IMR-90 (cell line): Measurements from ENCODE around the gene UBN1. TPM values are rescaled to one million over a fixed set of nuclear protein-coding genes. Genes with fewer than 3 reads are reported as not detected.

Experiments used
- ATAC-seq: fragments of 200-7000 bp; cut with Tn5 transposase; 2 replicates; pipeline ENCODE4 v1.9.1; 2020; ENCODE audit warnings: low read depth, mild to moderate bottlenecking, moderate library complexity
- BruUV-seq: library from RNA; stranded (reverse); fragments of 400-500 nt; replicated peaks from 2 replicates; lab custom pipeline; 2021; lab: Mats Ljungman, UMichigan
- CTCF ChIA-PET: fragments of 300-600 bp; formaldehyde crosslinking; extraction: SDS; loops from one replicate; lab custom pipeline; 2021; ENCODE audit warnings: antibody characterized with exemption; lab: Yijun Ruan, JAX
- POLR2A ChIA-PET: fragments of 300-600 bp; sonication (Branson Sonifier 250); formaldehyde crosslinking; loops from one replicate; lab custom pipeline; 2022; ENCODE audit warnings: antibody characterized with exemption; ENCODE audit not compliant: unreplicated experiment; lab: Charles Lee
- DNase-seq: peaks from one replicate; pipeline ENCODE4 v3.0.0; 2013
- H2AFZ ChIP-seq: replicated peaks from 2 replicates; pipeline ENCODE3; 2013; ENCODE audit warnings: low read length, mild to moderate bottlenecking; ENCODE audit not compliant: poor library complexity
- H2AK5ac ChIP-seq: 2 replicates; pipeline ENCODE4 v1.6.1; 2013; ENCODE audit warnings: low read depth, low read length, inconsistent platforms
- H2AK9ac ChIP-seq: replicated peaks from 2 replicates; pipeline ENCODE3; 2013; ENCODE audit warnings: mild to moderate bottlenecking, low read depth, low read length, moderate library complexity; ENCODE audit not compliant: poor library complexity
- H2BK120ac ChIP-seq: 2 replicates; pipeline ENCODE4 v1.6.1; 2013; ENCODE audit warnings: low read depth, low read length, inconsistent platforms
- H2BK15ac ChIP-seq: 3 replicates; pipeline ENCODE4 v1.6.1; 2013; ENCODE audit warnings: low read depth, low read length, inconsistent platforms
- H2BK20ac ChIP-seq: 2 replicates; pipeline ENCODE4 v1.6.1; 2013; ENCODE audit warnings: low read depth, mild to moderate bottlenecking, inconsistent platforms, low read length, moderate library complexity
- H2BK5ac ChIP-seq: 2 replicates; pipeline ENCODE4 v1.6.1; 2013; ENCODE audit warnings: mild to moderate bottlenecking, low read depth, low read length, inconsistent platforms; ENCODE audit not compliant: poor library complexity, severe bottlenecking
- H3K14ac ChIP-seq: replicated peaks from 2 replicates; pipeline ENCODE4 v1.6.1; 2013; ENCODE audit warnings: low read depth, low read length, inconsistent platforms
- H3K18ac ChIP-seq: 2 replicates; pipeline ENCODE4 v1.6.1; 2013; ENCODE audit warnings: low read depth, low read length, control low read depth
- H3K23ac ChIP-seq: 2 replicates; pipeline ENCODE4 v1.6.1; 2013; ENCODE audit warnings: low read depth, low read length, inconsistent platforms
- H3K27ac ChIP-seq: 2 replicates; pipeline ENCODE4 v1.5.1; 2013; ENCODE audit warnings: mild to moderate bottlenecking, control low read depth, low read length; ENCODE audit not compliant: insufficient read depth
- H3K27me3 ChIP-seq: 2 replicates; pipeline ENCODE4 v1.6.1; 2013; ENCODE audit warnings: low read length; ENCODE audit not compliant: control insufficient read depth, insufficient read depth
- H3K36me3 ChIP-seq: 2 replicates; pipeline ENCODE4 v1.6.1; 2013; ENCODE audit warnings: low read length, mixed read lengths; ENCODE audit not compliant: control insufficient read depth, insufficient read depth
- H3K4ac ChIP-seq: 2 replicates; pipeline ENCODE4 v1.6.1; 2013; ENCODE audit warnings: low read depth, low read length, inconsistent platforms
- H3K4me1 ChIP-seq: 2 replicates; pipeline ENCODE4 v1.6.1; 2013; ENCODE audit warnings: low read length, mixed read lengths; ENCODE audit not compliant: control insufficient read depth, insufficient read depth
- H3K4me2 ChIP-seq: 2 replicates; pipeline ENCODE4 v1.6.1; 2013; ENCODE audit warnings: low read depth, mild to moderate bottlenecking, control low read depth, low read length, moderate library complexity
- H3K4me3 ChIP-seq: 2 replicates; pipeline ENCODE4 v1.5.1; 2013; ENCODE audit warnings: low read depth, mild to moderate bottlenecking, control low read depth, low read length, moderate library complexity; ENCODE audit not compliant: insufficient read depth
- H3K56ac ChIP-seq: 2 replicates; pipeline ENCODE4 v1.6.1; 2013; ENCODE audit warnings: low read length, inconsistent platforms; ENCODE audit not compliant: insufficient read depth; ENCODE audit errors: extremely low read depth
- H3K79me1 ChIP-seq, 2 experiments: 2 replicates each; pipeline ENCODE4 v1.6.1; 2013; ENCODE audit warnings: low read length in 2 of 2, inconsistent platforms in 1 of 2, low read depth in 1 of 2
- H3K9ac ChIP-seq: 2 replicates; pipeline ENCODE4 v1.6.1; 2013; ENCODE audit warnings: low read depth, low read length, control low read depth
- H3K9me1 ChIP-seq: 2 replicates; pipeline ENCODE4 v1.6.1; 2013; ENCODE audit warnings: low read length, inconsistent platforms; ENCODE audit not compliant: insufficient read depth
- H3K9me3 ChIP-seq: 2 replicates; pipeline ENCODE4 v1.6.1; 2013; ENCODE audit warnings: low read length; ENCODE audit not compliant: control insufficient read depth, insufficient read depth
- H4K20me1 ChIP-seq: 2 replicates; pipeline ENCODE4 v1.6.1; 2013; ENCODE audit warnings: low read length, inconsistent platforms; ENCODE audit not compliant: insufficient read depth
- H4K5ac ChIP-seq: 2 replicates; pipeline ENCODE4 v1.6.1; 2013; ENCODE audit warnings: mild to moderate bottlenecking, low read depth, low read length, control low read depth
- H4K8ac ChIP-seq, 2 experiments: 2 replicates each; pipeline ENCODE4 v1.6.1; 2013; ENCODE audit warnings: low read depth in 2 of 2, low read length in 2 of 2, control low read depth in 1 of 2, inconsistent platforms in 1 of 2
- H4K91ac ChIP-seq: 2 replicates; pipeline ENCODE4 v1.6.1; 2013; ENCODE audit warnings: low read depth, low read length, inconsistent platforms; ENCODE audit not compliant: insufficient read depth
- BHLHE40 ChIP-seq: fragments of 150-350 bp; IDR thresholded peaks from 2 replicates; pipeline ENCODE4 v1.6.1; 2016; ENCODE audit warnings: mild to moderate bottlenecking, low read depth, low read length
- CEBPB ChIP-seq: IDR thresholded peaks from 2 replicates; pipeline ENCODE4 v1.6.1; 2012; ENCODE audit warnings: low read depth, low read length, improper control_type of control experiment
- CHD1 ChIP-seq: IDR thresholded peaks from 2 replicates; pipeline ENCODE4 v1.6.1; 2012; ENCODE audit warnings: low read depth, low read length, improper control_type of control experiment
- MAFK ChIP-seq: IDR thresholded peaks from 2 replicates; pipeline ENCODE4 v1.6.1; 2012; ENCODE audit warnings: low read depth, low read length, improper control_type of control experiment
- MAZ ChIP-seq: IDR thresholded peaks from 2 replicates; pipeline ENCODE4 v1.6.1; 2012; ENCODE audit warnings: low read depth, mild to moderate bottlenecking, low read length, improper control_type of control experiment, moderate library complexity, borderline replicate concordance
- MXI1 ChIP-seq: IDR thresholded peaks from 2 replicates; pipeline ENCODE4 v1.6.1; 2012; ENCODE audit warnings: low read depth, mild to moderate bottlenecking, low read length, moderate library complexity, borderline replicate concordance
- NFE2L2 ChIP-seq: fragments of 150-350 bp; IDR thresholded peaks from 2 replicates; pipeline ENCODE4 v1.6.1; 2016; ENCODE audit warnings: low read depth, mild to moderate bottlenecking, low read length
- POLR2A ChIP-seq: IDR thresholded peaks from 2 replicates; pipeline ENCODE4 v1.6.1; 2012; ENCODE audit warnings: mild to moderate bottlenecking, low read depth, low read length
- RAD21 ChIP-seq: IDR thresholded peaks from 2 replicates; pipeline ENCODE4 v1.6.1; 2012; ENCODE audit warnings: low read length, improper control_type of control experiment
- RCOR1 ChIP-seq: IDR thresholded peaks from 2 replicates; pipeline ENCODE4 v1.6.1; 2012; ENCODE audit warnings: mild to moderate bottlenecking, low read length, improper control_type of control experiment; ENCODE audit not compliant: insufficient replicate concordance
- RFX5 ChIP-seq: IDR thresholded peaks from 2 replicates; pipeline ENCODE4 v1.8.0; 2012; ENCODE audit warnings: low read depth, mild to moderate bottlenecking, low read length, moderate library complexity
- SMC3 ChIP-seq: fragments of 150-350 bp; IDR thresholded peaks from 2 replicates; pipeline ENCODE4 v1.6.1; 2016; ENCODE audit warnings: low read depth, mild to moderate bottlenecking, antibody characterized with exemption, low read length, moderate library complexity
- WGBS, 2 experiments: methylation state at CpG; one replicate each; pipeline versions ENCODE4 v1.1.5 to v1.1.7; 2013; ENCODE audit warnings: missing lambda C conversion rate in 2 of 2; ENCODE audit not compliant: insufficient read length in 1 of 2; ENCODE audit errors: extremely low coverage in 2 of 2; 5-methylcytosine and 5-hydroxymethylcytosine counted together
- dilution Hi-C: fragments of 300-500 bp; cut with HindIII; formaldehyde crosslinking; loops from one replicate; pipeline ENCODE4 v1.14.3; 2018; ENCODE audit warnings: low sequenced_read_pairs; ENCODE audit not compliant: unreplicated experiment
- in situ Hi-C: fragments of 300-500 bp; cut with MboI; formaldehyde crosslinking; loops from 3 replicates; pipeline ENCODE4 v1.14.3; 2019; ENCODE audit warnings: low sequenced_read_pairs, inconsistent platforms, mixed read lengths
- intact Hi-C: fragments of 100-400 bp; cut with micrococcal nuclease; formaldehyde crosslinking; loops from 2 replicates; pipeline ENCODE4 v1.10.0; 2022
- polyA plus RNA-seq, 3 experiments: library from polyadenylated mRNA; depleted of rRNA; stranded (reverse); fragments of >200 nt; gene quantifications; 2 replicates each; pipeline ENCODE4 v1.2.3, GENCODE V29; 2012; ENCODE audit warnings: low replicate concordance in 1 of 3
- total RNA-seq: library from RNA; depleted of rRNA; stranded (reverse); fragments of >200 nt; gene quantifications from 2 replicates; pipeline ENCODE4 v1.2.3, GENCODE V29; 2012
- TF ChIP-seq, protein P1 (sequence below): conservative IDR thresholded peaks from 2 replicates; pipeline ENCODE4 v1.5.1; 2012; ENCODE audit warnings: mild to moderate bottlenecking, low read depth, low read length, improper control_type of control experiment
- TF ChIP-seq, protein P2 (sequence below): fragments of 150-350 bp; IDR thresholded peaks from 2 replicates; pipeline ENCODE4 v1.6.1; 2017; ENCODE audit warnings: mild to moderate bottlenecking, antibody characterized with exemption, low read length, low read depth
- TF ChIP-seq, protein P3 (sequence below): fragments of 150-350 bp; IDR thresholded peaks from 2 replicates; pipeline ENCODE4 v1.6.1; 2016; ENCODE audit warnings: low read depth, mild to moderate bottlenecking, low read length, moderate library complexity, borderline replicate concordance

Gene UBN1
- total and polyA plus RNA-seq, 2 of the 4 experiments (the other 2 are of a cell fraction), result 5.7 to 16.3 TPM

DNA sequence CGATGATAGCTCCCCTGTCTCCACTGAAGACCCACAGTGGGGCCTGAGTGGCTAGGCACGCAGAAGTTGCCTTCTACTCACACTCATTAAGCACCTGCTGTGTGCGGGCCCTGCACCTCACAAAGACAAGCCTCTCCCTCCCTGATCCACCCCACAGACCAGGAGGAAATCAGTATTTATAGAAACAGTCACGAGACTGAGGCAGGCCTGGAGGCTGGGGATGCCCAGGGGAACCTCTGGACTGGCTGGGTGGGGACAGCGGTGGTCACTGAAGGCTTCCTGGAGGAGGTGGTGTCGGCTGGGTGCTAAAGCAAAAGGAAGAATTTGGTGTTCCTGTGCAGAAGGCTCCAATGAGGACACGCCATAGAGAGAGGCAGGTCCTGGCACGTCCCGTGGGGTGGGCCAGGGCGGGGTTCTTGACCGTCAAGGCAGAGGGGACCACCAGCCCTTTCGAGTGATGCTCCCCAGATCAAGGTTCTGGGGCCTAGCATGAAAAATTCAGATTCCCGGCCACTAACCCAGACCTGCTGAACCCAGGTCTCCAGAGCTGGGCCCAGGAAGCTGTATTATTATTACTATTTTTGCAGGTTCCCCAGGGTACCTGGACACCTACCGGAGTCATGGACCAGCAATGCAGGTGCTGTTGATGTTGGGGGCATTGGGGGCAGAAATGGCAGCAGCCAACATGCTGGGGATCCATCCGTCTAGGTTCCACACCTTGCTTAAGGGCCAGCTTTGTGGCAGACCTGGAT lies 66.7 kb downstream of the UBN1 start:
- Histone ChIP-seq H3K56ac (no peak overlapping the region), H3K9me3 (no peaks in the 10 kb centered on the region), H2AFZ (no peak overlapping the region), H3K4me3 (no peak overlapping the region), H3K4ac (0 out of 2 replicates have a peak overlapping the region, but pooled peaks have one; percentile 2), H3K9ac (no peak overlapping the region), H2BK5ac (no peak overlapping the region), H2AK5ac (no peak overlapping the region), H2BK20ac (no peak overlapping the region), H3K79me1 (no peaks in the 10 kb centered on the region), H4K20me1 (0 out of 2 replicates have a peak, but pooled peaks cover 4% of the 10 kb centered on the region), H3K4me2 (no peak overlapping the region), H3K27me3 (peaks cover 5% of the 10 kb centered on the region; the same call in 1 of the 2 replicates), H2BK15ac (no peak overlapping the region), H2BK120ac (no peak overlapping the region), H3K36me3 (no peaks in the 10 kb centered on the region), H4K8ac (no peak overlapping the region), H2AK9ac (peak overlapping the region; percentile 70), H3K18ac (no peak overlapping the region), H4K91ac (no peak overlapping the region), H3K14ac (no peak overlapping the region), H3K4me1 (peaks cover 12% of the 10 kb centered on the region), H3K27ac (no peak overlapping the region), H3K23ac (no peak overlapping the region), H3K9me1 (no peaks in the 10 kb centered on the region), H4K5ac (no peak overlapping the region)
- dilution Hi-C loops, result no loop called here
- no peak for ATAC-seq
- in situ Hi-C loops, result no loop called here
- POLR2A ChIA-PET, result no interaction called here
- 93% methylated on average over 8 of the region's 15 CpGs; no CpG with 5 or more reads in 1 of the 2 experiments for WGBS, 2 experiments
- DNase-seq, result no peak
- BruUV-seq, result no TSS peak
- CTCF ChIA-PET, result no interaction called here
- intact Hi-C loops, result no loop called here
- TF ChIP-seq MAZ (no peak), BHLHE40 (no peak), MXI1 (no peak), SMC3 (no peak), NFE2L2 (no peak), CEBPB (no peak), RCOR1 (no peak), RAD21 (no peak), MAFK (no peak), CHD1 (no peak), RFX5 (no peak), POLR2A (no peak)
- TF ChIP-seq, protein P1, sequence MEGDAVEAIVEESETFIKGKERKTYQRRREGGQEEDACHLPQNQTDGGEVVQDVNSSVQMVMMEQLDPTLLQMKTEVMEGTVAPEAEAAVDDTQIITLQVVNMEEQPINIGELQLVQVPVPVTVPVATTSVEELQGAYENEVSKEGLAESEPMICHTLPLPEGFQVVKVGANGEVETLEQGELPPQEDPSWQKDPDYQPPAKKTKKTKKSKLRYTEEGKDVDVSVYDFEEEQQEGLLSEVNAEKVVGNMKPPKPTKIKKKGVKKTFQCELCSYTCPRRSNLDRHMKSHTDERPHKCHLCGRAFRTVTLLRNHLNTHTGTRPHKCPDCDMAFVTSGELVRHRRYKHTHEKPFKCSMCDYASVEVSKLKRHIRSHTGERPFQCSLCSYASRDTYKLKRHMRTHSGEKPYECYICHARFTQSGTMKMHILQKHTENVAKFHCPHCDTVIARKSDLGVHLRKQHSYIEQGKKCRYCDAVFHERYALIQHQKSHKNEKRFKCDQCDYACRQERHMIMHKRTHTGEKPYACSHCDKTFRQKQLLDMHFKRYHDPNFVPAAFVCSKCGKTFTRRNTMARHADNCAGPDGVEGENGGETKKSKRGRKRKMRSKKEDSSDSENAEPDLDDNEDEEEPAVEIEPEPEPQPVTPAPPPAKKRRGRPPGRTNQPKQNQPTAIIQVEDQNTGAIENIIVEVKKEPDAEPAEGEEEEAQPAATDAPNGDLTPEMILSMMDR, result no peak
- TF ChIP-seq, protein P2, sequence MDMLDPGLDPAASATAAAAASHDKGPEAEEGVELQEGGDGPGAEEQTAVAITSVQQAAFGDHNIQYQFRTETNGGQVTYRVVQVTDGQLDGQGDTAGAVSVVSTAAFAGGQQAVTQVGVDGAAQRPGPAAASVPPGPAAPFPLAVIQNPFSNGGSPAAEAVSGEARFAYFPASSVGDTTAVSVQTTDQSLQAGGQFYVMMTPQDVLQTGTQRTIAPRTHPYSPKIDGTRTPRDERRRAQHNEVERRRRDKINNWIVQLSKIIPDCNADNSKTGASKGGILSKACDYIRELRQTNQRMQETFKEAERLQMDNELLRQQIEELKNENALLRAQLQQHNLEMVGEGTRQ, result no peak
- TF ChIP-seq, protein P3, sequence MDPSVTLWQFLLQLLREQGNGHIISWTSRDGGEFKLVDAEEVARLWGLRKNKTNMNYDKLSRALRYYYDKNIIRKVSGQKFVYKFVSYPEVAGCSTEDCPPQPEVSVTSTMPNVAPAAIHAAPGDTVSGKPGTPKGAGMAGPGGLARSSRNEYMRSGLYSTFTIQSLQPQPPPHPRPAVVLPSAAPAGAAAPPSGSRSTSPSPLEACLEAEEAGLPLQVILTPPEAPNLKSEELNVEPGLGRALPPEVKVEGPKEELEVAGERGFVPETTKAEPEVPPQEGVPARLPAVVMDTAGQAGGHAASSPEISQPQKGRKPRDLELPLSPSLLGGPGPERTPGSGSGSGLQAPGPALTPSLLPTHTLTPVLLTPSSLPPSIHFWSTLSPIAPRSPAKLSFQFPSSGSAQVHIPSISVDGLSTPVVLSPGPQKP, result no peak
